HG03097 (cell line): Measurements from ENCODE around the gene TM6SF1.
"Not testable (repeated sequence)": the region's sequence is repeated elsewhere in the genome, so short reads cannot be mapped to it uniquely, and the experiment has no call there.

Source experiments
- ATAC-seq: cut with Tn5 transposase; IDR thresholded peaks from one replicate; pipeline ENCODE4 v1.9.1; 2021; ENCODE audit not compliant: unreplicated experiment, low FRiP score

The TM6SF1 gene

GRCh38 chr15:83106994-83107840, at the start of gene TM6SF1:
Gene TM6SF1, plus strand, starts transcription at chr15:83107645. Its CDS starts 36 bp downstream, at chr15:83107681.
- ATAC-seq, result peak; percentile 50

- ATAC-seq, result no peak
These were observed 49.6 kb upstream of the TM6SF1 start for GRCh38 chr15:83057696-83058376.

GRCh38 chr15:83061680-83062079, 45.8 kb upstream of the TM6SF1 start:
- ATAC-seq, result no peak

- no peak for ATAC-seq
These were observed 44.7 kb upstream of the TM6SF1 start for GRCh38 chr15:83062768-83063180.

- ATAC-seq, result no peak
These were observed 43.9 kb upstream of the TM6SF1 start for GRCh38 chr15:83063551-83063950.

GRCh38 chr15:83064859-83065258, 42.6 kb upstream of the TM6SF1 start:
- ATAC-seq, result no peak

- ATAC-seq, result no peak
These were observed 42.0 kb upstream of the TM6SF1 start for GRCh38 chr15:83065431-83065830.

GRCh38 chr15:83066034-83066733, 41.3 kb upstream of the TM6SF1 start:
- ATAC-seq, result no peak

GRCh38 chr15:83066734-83067637, 40.5 kb upstream of the TM6SF1 start, which contains the start of gene BTBD1:
Gene BTBD1, minus strand, starts transcription at chr15:83067252. Its CDS starts 101 bp downstream, at chr15:83067151.
- ATAC-seq, result peak; percentile 83

GRCh38 chr15:83067638-83067962, 39.8 kb upstream of the TM6SF1 start:
- ATAC-seq, result no peak

- ATAC-seq, result no peak
These were observed 39.4 kb upstream of the TM6SF1 start for GRCh38 chr15:83068054-83068453.

GRCh38 chr15:83069211-83069642, 38.2 kb upstream of the TM6SF1 start:
- not testable (repeated sequence) for ATAC-seq

- ATAC-seq, result no peak
These were observed 29.8 kb upstream of the TM6SF1 start for GRCh38 chr15:83077491-83078230.

GRCh38 chr15:83078712-83079111, 28.7 kb upstream of the TM6SF1 start:
- ATAC-seq, result no peak

- ATAC-seq, result no peak
These were observed 26.0 kb upstream of the TM6SF1 start for GRCh38 chr15:83081256-83082014.

- ATAC-seq, result no peak
These were observed 24.6 kb upstream of the TM6SF1 start for GRCh38 chr15:83082730-83083386.

GRCh38 chr15:83085461-83085860, 22.0 kb upstream of the TM6SF1 start:
- not testable (repeated sequence) for ATAC-seq

- not testable (repeated sequence) for ATAC-seq
These were observed 21.4 kb upstream of the TM6SF1 start for GRCh38 chr15:83085864-83086552.
